HFF-Myc (cell line): ENCODE measurements around the gene CAST.
A peak's percentile ranks its signal among the peaks of the same experiment; 100 is the strongest.

Experiments used
- DNase-seq: peaks from one replicate; pipeline ENCODE4 v3.0.0-alpha.2; 2011; ENCODE audit warnings: low read depth; ENCODE audit errors: extremely low read depth
- H3K4me3 ChIP-seq: replicated peaks from 2 replicates; pipeline ENCODE4 v1.5.1; 2011; ENCODE audit warnings: low read depth, mild to moderate bottlenecking, control low read depth, low read length
- CTCF ChIP-seq: IDR thresholded peaks from 2 replicates; pipeline ENCODE4 v1.5.1; 2012; ENCODE audit warnings: mild to moderate bottlenecking, low read depth, low read length, control low read depth; ENCODE audit errors: missing control alignments

CAST gene

DNA sequence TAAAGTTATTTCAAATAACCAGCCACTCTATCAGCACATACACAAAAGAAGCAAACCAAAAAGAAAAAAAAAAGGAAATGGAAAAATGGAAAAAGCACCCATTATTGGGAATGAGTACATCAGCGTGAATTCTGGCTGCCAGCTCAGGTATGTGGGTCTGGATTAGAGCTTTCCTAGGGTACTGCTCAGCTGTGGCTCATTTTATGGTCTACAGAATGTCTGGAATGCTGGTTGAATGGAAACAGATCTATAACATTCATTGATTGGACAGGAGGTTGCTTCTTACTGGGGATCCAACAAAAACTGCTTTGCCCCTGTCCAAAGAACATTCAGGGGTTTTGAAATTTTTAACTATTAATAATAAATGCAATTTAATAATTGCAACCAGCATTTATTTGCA is 3.9 kb upstream of the CAST start:
- TF ChIP-seq CTCF, result no peak
- DNase-seq, result no peak
- H3K4me3 ChIP-seq, result no peak overlapping the region

GRCh38 chr5:96659170-96659569 is 3.0 kb upstream of the CAST start:
- no peak for TF ChIP-seq CTCF
- no peak overlapping the region for H3K4me3 ChIP-seq
- no peak for DNase-seq

- no peak for TF ChIP-seq CTCF
- DNase-seq, result no peak
- H3K4me3 ChIP-seq, result peak overlapping the region; percentile 71
Observed at GRCh38 chr5:96660971-96661854, 963 bp upstream of the CAST start.

GRCh38 chr5:96662725-96663518 is 746 bp downstream of the CAST start:
- peak; percentile 46 for DNase-seq
- peak overlapping the region; percentile 71 for H3K4me3 ChIP-seq
- no peak for TF ChIP-seq CTCF

DNA sequence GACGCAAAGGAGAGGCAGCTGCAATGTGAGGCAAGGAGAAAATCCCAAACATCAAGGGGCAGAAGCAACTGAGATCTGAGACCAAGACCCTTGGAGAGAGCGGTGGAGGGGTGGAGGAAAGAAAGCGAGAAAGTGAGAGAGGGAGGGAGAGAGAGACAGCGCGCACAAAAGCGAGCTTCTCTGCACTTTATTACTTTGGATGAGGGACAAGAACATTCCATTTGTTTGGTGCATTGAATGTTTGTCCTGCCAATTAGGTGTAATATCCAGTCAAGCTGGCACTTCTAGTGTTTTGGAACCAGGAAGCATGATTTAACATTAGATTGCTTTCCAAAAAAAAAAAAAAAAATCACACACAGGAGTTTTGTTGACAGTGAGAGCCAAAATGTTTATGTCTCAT is 1.4 kb downstream of the CAST start:
- no peak for TF ChIP-seq CTCF
- peak overlapping the region; percentile 71 for H3K4me3 ChIP-seq
- no peak for DNase-seq

- no peak overlapping the region for H3K4me3 ChIP-seq
- TF ChIP-seq CTCF, result no peak
- no peak for DNase-seq
Observed at GRCh38 chr5:96664669-96665068, 2.5 kb downstream of the CAST start.
